Measurements from ENCODE around the gene RLBP1.

DNA sequence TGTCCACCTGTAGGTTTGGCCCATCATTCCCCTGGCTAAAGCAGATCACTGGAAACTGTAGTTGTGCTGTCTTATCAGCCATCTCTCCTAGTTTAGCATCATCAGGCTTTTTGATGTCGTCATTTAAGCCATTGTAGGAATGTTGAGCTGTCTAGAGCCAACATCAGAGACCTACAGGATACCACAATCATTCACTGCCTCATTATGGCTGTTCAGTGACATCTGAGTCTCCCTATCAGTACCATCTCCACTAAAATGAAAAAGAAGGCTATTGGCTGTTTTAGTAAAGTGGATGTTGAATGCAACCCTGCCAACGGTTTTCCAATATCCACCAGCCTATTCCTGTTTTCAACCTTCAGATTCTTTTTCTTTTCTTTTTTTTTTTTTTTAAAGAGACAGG is 29.2 kb downstream of the RLBP1 start:
- TF ChIP-seq, protein P1, sequence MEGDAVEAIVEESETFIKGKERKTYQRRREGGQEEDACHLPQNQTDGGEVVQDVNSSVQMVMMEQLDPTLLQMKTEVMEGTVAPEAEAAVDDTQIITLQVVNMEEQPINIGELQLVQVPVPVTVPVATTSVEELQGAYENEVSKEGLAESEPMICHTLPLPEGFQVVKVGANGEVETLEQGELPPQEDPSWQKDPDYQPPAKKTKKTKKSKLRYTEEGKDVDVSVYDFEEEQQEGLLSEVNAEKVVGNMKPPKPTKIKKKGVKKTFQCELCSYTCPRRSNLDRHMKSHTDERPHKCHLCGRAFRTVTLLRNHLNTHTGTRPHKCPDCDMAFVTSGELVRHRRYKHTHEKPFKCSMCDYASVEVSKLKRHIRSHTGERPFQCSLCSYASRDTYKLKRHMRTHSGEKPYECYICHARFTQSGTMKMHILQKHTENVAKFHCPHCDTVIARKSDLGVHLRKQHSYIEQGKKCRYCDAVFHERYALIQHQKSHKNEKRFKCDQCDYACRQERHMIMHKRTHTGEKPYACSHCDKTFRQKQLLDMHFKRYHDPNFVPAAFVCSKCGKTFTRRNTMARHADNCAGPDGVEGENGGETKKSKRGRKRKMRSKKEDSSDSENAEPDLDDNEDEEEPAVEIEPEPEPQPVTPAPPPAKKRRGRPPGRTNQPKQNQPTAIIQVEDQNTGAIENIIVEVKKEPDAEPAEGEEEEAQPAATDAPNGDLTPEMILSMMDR (IDR thresholded peaks at IDR 0.05; ENCODE audit: low read depth, low read length), result no peak
- TF ChIP-seq EZH2phosphoT487 (IDR thresholded peaks at IDR 0.05; ENCODE audit: low read depth), result no peak
